Measurements from ENCODE around the gene ARHGAP28. TPM values are rescaled to one million over a fixed set of nuclear protein-coding genes. Genes with fewer than 3 reads are reported as not detected.
A peak's percentile ranks its signal among the peaks of the same experiment; 100 is the strongest.

Gene ARHGAP28
- total and polyA plus RNA-seq, 11 donors, result 0.42 to 7.5 (median 1.8) TPM

DNA sequence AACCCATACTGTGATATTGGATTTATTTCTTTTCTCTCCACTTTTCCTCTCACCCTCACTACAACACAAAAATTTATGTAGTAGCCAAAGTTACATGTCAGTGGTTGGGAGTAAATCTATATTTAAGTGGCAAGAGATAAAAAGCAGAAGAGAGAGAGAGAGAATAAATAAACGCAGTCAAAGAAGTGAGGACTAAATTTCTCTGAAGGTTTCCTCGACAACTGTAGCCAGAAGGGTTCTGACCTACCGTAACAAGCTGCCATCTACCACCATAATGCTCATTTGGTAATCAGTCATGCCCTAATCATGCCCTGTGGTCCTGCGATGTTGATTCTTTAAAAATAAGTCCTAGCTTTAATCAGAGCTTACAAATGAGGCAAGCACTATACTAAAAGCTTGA is 9.1 kb downstream of the ARHGAP28 start:
- Histone ChIP-seq H3K4me3 (no peak overlapping the region), H3K36me3 (no peaks in the 10 kb centered on the region), H3K27me3 (no peaks in the 10 kb centered on the region), H3K4me1 (peaks cover 0 to 13% (median 3%) of the 10 kb centered on the region in 12 donors), H3K9me3 (no peaks in the 10 kb centered on the region), H3K27ac (no peak overlapping the region)
- DNase-seq (no peak), ATAC-seq (no peak)
- TF ChIP-seq POLR2A (IDR thresholded peaks at IDR 0.05), result no peak
- TF ChIP-seq, protein P1, sequence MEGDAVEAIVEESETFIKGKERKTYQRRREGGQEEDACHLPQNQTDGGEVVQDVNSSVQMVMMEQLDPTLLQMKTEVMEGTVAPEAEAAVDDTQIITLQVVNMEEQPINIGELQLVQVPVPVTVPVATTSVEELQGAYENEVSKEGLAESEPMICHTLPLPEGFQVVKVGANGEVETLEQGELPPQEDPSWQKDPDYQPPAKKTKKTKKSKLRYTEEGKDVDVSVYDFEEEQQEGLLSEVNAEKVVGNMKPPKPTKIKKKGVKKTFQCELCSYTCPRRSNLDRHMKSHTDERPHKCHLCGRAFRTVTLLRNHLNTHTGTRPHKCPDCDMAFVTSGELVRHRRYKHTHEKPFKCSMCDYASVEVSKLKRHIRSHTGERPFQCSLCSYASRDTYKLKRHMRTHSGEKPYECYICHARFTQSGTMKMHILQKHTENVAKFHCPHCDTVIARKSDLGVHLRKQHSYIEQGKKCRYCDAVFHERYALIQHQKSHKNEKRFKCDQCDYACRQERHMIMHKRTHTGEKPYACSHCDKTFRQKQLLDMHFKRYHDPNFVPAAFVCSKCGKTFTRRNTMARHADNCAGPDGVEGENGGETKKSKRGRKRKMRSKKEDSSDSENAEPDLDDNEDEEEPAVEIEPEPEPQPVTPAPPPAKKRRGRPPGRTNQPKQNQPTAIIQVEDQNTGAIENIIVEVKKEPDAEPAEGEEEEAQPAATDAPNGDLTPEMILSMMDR (IDR thresholded peaks at IDR 0.05), result no peak
- 65 to 77% (median 67%) methylated on average over 4 of the region's 4 CpGs for WGBS, 4 donors
- intact Hi-C loops (cut with DNase I), result loop anchor here in 3 of 10 donors (5.0 to 10.0 kb wide), 2 partner anchors 39 to 56 kb away; no protein-coding TSS in a partner anchor

DNA sequence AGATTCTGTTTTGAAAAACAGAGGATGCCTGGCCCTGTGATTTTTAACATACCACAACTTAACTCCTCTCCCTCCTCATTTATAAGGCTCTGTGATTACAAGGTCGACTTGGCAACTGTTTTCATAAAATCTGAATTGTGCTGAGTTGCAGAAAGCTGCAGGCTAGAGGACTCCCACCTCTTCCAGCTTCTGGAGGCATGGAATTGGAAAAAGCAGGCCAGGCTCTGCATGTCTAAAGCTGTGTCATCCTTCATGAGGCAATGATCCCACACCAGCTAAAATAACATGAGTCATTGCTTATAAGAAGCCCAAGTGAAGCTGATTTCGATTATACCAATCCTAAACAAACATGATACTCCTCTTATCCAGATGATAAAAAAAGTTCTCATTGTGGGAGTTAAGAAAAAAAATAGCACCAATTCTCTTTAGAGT is 11.7 kb downstream of the ARHGAP28 start:
- no peak for TF ChIP-seq POLR2A (IDR thresholded peaks at IDR 0.05)
- TF ChIP-seq, protein P1 (IDR thresholded peaks at IDR 0.05), result no peak
- Histone ChIP-seq H3K4me1 (peaks cover 0 to 13% (median 3%) of the 10 kb centered on the region in 12 donors), H3K36me3 (no peaks in the 10 kb centered on the region), H3K27ac (peak overlapping the region in 5 of 12 donors; percentile 13 to 70 (median 39)), H3K27me3 (no peaks in the 10 kb centered on the region), H3K4me3 (no peak overlapping the region), H3K9me3 (no peaks in the 10 kb centered on the region)
- WGBS, 4 donors, result 24 to 49% (median 30%) methylated on average over 2 of the region's 2 CpGs
- DNase-seq, result peak in 4 of 5 donors; percentile 25 to 42 (median 38)
- intact Hi-C loops (cut with DNase I), result loop anchor here in 1 of 10 donors (10.0 kb wide), 1 partner anchor 144 kb away; no protein-coding TSS in a partner anchor
- ATAC-seq, result peak in 3 of 4 donors; percentile 90 to 97 (median 95)

DNA sequence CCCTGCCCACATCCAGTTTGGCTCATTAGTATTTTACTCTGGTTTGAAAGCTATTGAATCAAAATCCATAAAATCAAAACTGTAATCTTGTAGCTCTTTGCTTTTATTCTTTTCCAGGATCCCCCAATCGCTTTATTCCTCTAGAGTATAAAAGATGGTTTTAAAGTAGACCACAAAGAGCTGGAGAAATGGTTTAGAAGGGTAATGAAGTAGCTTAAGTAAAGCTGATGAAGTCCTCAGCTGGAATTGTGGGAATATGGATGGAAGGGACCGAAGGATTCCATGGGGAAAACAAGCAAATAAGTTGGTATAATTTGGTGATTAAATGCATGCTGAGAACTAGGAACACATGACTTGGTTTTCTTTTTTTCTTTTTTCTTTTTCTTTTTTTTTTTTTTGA is 12.3 kb downstream of the ARHGAP28 start:
- no peaks in the 10 kb centered on the region for H3K9me3 ChIP-seq
- DNase-seq, result no peak
- H3K4me1 ChIP-seq, result peaks cover 0 to 13% (median 5%) of the 10 kb centered on the region in 12 donors
- no peak for ATAC-seq
- no peak for TF ChIP-seq POLR2A (IDR thresholded peaks at IDR 0.05)
- TF ChIP-seq, protein P1 (IDR thresholded peaks at IDR 0.05), result no peak
- intact Hi-C loops (cut with DNase I), result loop anchor here in 1 of 10 donors (10.0 kb wide), 1 partner anchor 143 kb away; no protein-coding TSS in a partner anchor
- H3K27me3 ChIP-seq, result no peaks in the 10 kb centered on the region
- peak overlapping the region in 4 of 12 donors; percentile 18 to 70 (median 49) for H3K27ac ChIP-seq
- no peak overlapping the region for H3K4me3 ChIP-seq
- WGBS, 4 donors, result 74 to 87% (median 79%) methylated on average over 2 of the region's 2 CpGs
- H3K36me3 ChIP-seq, result no peaks in the 10 kb centered on the region

DNA sequence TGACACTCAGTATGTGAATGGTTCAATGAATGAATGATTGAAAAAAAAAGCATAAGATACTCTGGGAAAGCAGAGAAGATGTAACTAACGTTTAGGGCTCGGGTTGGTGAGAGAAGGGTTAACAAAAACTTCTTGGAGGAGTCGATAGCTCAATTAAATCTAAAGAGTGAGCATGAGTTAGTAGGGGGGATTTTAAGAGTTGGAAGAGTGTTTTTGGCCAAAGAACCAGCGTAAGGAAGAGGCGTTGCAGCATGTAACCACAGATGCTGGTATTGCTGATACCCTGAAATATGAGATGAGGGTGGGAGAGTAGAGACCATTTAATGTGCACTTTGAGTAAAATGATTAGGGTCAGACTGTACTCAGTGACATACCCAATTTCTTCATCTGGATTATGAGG is 14.5 kb downstream of the ARHGAP28 start:
- 85 to 90% (median 87%) methylated on average over 5 of the region's 5 CpGs for WGBS, 4 donors
- H3K4me1 ChIP-seq, result peaks cover 0 to 22% (median 9%) of the 10 kb centered on the region in 12 donors
- no peak overlapping the region for H3K4me3 ChIP-seq
- intact Hi-C loops (cut with DNase I), result loop anchor here in 1 of 10 donors (10.0 kb wide), 1 partner anchor 141 kb away; no protein-coding TSS in a partner anchor
- H3K9me3 ChIP-seq, result no peaks in the 10 kb centered on the region
- DNase-seq (no peak), ATAC-seq (no peak)
- no peaks in the 10 kb centered on the region for H3K27me3 ChIP-seq
- no peaks in the 10 kb centered on the region for H3K36me3 ChIP-seq
- TF ChIP-seq, protein P1 (IDR thresholded peaks at IDR 0.05), result no peak
- no peak for TF ChIP-seq POLR2A (IDR thresholded peaks at IDR 0.05)
- H3K27ac ChIP-seq, result no peak overlapping the region
